GM10248 (cell line): ENCODE data around the gene FBRSL1.

ENCODE experiments used
- CTCF ChIA-PET: fragments of 300-600 bp; sonication (Branson Sonifier 250); formaldehyde crosslinking; extraction: SDS; loops from one replicate; lab custom pipeline; 2021; ENCODE audit warnings: antibody characterized with exemption; lab: Yijun Ruan, JAX
- POLR2A ChIA-PET: fragments of 350-650 bp; sonication (Branson Sonifier 250); formaldehyde crosslinking; extraction: SDS; loops from one replicate; lab custom pipeline; 2020; ENCODE audit warnings: antibody characterized with exemption; lab: Yijun Ruan, JAX
- DNase-seq: peaks from one replicate; pipeline ENCODE4 v3.0.0; 2012; ENCODE audit errors: extremely low spot score
- TF ChIP-seq, protein P1 (sequence below): IDR thresholded peaks from 2 replicates; pipeline ENCODE4 v1.5.1; 2012; ENCODE audit warnings: mild to moderate bottlenecking, low read depth; ENCODE audit errors: extremely low read depth, missing control alignments, control extremely low read depth

FBRSL1 gene

GRCh38 chr12:132453361-132454192 lies 36.4 kb upstream of the FBRSL1 start:
- ChIA-PET CTCF (no interaction called here), POLR2A (no interaction called here)
- DNase-seq = no peak
- TF ChIP-seq, protein P1, sequence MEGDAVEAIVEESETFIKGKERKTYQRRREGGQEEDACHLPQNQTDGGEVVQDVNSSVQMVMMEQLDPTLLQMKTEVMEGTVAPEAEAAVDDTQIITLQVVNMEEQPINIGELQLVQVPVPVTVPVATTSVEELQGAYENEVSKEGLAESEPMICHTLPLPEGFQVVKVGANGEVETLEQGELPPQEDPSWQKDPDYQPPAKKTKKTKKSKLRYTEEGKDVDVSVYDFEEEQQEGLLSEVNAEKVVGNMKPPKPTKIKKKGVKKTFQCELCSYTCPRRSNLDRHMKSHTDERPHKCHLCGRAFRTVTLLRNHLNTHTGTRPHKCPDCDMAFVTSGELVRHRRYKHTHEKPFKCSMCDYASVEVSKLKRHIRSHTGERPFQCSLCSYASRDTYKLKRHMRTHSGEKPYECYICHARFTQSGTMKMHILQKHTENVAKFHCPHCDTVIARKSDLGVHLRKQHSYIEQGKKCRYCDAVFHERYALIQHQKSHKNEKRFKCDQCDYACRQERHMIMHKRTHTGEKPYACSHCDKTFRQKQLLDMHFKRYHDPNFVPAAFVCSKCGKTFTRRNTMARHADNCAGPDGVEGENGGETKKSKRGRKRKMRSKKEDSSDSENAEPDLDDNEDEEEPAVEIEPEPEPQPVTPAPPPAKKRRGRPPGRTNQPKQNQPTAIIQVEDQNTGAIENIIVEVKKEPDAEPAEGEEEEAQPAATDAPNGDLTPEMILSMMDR = no peak

- POLR2A ChIA-PET = no interaction called here
- TF ChIP-seq, protein P1 = no peak
- DNase-seq = no peak
- CTCF ChIA-PET = no interaction called here
These were observed 35.6 kb upstream of the FBRSL1 start for GRCh38 chr12:132454193-132454932.

- ChIA-PET POLR2A (no interaction called here), CTCF (no interaction called here)
- TF ChIP-seq, protein P1 = no peak
- DNase-seq = no peak
These were observed 35.0 kb upstream of the FBRSL1 start for GRCh38 chr12:132454933-132455418.

DNA sequence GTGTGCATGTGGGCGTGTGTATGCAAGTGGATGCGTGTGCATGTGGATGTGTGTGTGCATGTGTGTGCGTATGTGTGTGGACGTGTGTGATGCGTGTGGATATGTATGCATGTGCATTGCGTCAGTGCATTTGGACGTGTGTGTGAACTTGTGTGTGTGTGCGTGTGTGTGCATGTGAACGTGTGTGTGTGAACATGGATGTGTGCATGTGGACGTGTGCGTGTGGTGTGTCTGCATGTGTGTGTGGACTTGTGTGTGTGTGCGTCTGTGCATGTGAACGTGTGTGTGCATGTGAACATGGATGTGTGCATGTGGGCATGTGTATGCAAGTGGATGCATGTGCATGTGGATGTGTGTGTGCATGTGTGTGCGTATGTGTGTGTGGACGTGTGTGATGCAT lies 34.4 kb upstream of the FBRSL1 start:
- TF ChIP-seq, protein P1 = no peak
- DNase-seq = no peak
- POLR2A ChIA-PET = no interaction called here
- CTCF ChIA-PET = no interaction called here

DNA sequence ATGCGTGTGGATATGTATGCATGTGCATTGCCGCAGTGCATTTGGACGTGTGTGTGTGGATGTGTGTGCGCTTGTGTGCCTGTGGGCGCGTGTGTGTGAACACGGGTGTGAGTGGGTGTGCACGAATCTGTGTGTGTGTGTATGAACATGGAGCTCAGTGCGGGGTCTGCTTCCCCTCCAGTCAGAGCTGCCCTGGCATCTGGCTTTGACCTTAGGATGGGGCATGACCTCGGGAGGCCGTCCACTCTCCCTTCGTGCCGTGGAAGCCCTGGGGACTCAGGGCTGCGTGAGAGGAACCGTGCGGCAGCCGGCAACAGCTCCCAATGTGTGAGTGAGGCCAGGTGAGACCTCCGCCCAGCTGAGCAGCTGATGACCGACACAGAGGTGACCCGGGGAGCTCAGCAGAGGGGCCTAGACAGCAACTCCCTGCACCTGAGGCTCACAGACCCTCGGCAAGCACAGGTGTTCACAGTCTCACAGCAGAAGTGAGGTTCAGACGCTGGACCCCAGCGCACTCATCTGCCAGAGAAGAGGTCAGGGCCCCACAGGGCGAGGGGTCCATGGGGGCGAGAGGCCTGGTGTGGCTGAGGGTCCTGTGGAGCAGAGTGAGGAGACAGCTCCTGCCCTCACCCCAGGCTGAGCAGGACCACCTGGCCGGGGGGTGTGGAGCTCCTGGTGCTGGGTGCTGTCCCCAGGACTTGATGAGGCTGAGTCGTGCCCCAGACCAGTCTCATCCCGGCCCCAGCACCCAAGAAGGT lies 33.6 kb upstream of the FBRSL1 start:
- no peak for DNase-seq
- POLR2A ChIA-PET = no interaction called here
- CTCF ChIA-PET = interaction anchor here (1.1 to 1.4 kb wide), 2 partner anchors 9 to 42 kb away, joined by 4 to 5 read pairs; no protein-coding TSS in a partner anchor
- TF ChIP-seq, protein P1 = no peak
